Endothelial cell (in vitro differentiated cells): ENCODE data around the gene UHMK1. TPM values are rescaled to one million over a fixed set of nuclear protein-coding genes. Genes with fewer than 3 reads are reported as not detected.
"Not testable (repeated sequence)": the region's sequence is repeated elsewhere in the genome, so short reads cannot be mapped to it uniquely, and the experiment has no call there.

ENCODE experiments used
- DNase-seq: peaks from one replicate; pipeline ENCODE4 v3.0.0; 2021; ENCODE audit warnings: low spot score
- H3K27ac Mint-ChIP-seq: one replicate; pipeline ENCODE4 v1.8.0; 2021; ENCODE audit warnings: mixed read lengths, inconsistent platforms; ENCODE audit not compliant: unreplicated experiment
- H3K27me3 Mint-ChIP-seq: one replicate; pipeline ENCODE4 v1.8.0; 2021; ENCODE audit warnings: mild to moderate bottlenecking, moderate library complexity, mixed read lengths, inconsistent platforms; ENCODE audit not compliant: unreplicated experiment
- H3K36me3 Mint-ChIP-seq: one replicate; pipeline ENCODE4 v1.8.0; 2021; ENCODE audit warnings: mild to moderate bottlenecking, low read depth, mixed read lengths, inconsistent platforms; ENCODE audit not compliant: unreplicated experiment
- H3K4me1 Mint-ChIP-seq: one replicate; pipeline ENCODE4 v1.8.0; 2021; ENCODE audit warnings: mild to moderate bottlenecking, mixed read lengths, inconsistent platforms; ENCODE audit not compliant: unreplicated experiment
- H3K4me3 Mint-ChIP-seq: one replicate; pipeline ENCODE4 v1.8.0; 2021; ENCODE audit warnings: mild to moderate bottlenecking, mixed read lengths, inconsistent platforms; ENCODE audit not compliant: unreplicated experiment
- H3K9me3 Mint-ChIP-seq: one replicate; pipeline ENCODE4 v1.8.0; 2021; ENCODE audit warnings: mixed read lengths, inconsistent platforms; ENCODE audit not compliant: unreplicated experiment
- total RNA-seq: library from RNA; stranded (reverse); fragmentation: NEBNext Ultra II Directional; extraction: Animal tissue kit (Norgen Biotek cat#: 25700); gene quantifications from one replicate; pipeline ENCODE4 v1.2.1, GENCODE V29; 2021; ENCODE audit not compliant: unreplicated experiment
- TF ChIP-seq, protein P1 (sequence below): fragments of 200-600 bp; sonication (generic); IDR thresholded peaks from one replicate; pipeline ENCODE4 v1.5.0; 2021; ENCODE audit warnings: antibody characterized with exemption; ENCODE audit not compliant: unreplicated experiment

The UHMK1 gene
- total RNA-seq, 1 donor from 2014 or later = 17.8 TPM

- H3K27me3 Mint-ChIP-seq = no peaks in the 10 kb centered on the region
- DNase-seq = no peak
- peaks cover 9% of the 10 kb centered on the region for H3K36me3 Mint-ChIP-seq
- H3K4me1 Mint-ChIP-seq = peaks cover 10% of the 10 kb centered on the region
- H3K27ac Mint-ChIP-seq = no peak overlapping the region
- peak overlapping the region; percentile 7 for H3K4me3 Mint-ChIP-seq
- H3K9me3 Mint-ChIP-seq = no peaks in the 10 kb centered on the region
- TF ChIP-seq, protein P1, sequence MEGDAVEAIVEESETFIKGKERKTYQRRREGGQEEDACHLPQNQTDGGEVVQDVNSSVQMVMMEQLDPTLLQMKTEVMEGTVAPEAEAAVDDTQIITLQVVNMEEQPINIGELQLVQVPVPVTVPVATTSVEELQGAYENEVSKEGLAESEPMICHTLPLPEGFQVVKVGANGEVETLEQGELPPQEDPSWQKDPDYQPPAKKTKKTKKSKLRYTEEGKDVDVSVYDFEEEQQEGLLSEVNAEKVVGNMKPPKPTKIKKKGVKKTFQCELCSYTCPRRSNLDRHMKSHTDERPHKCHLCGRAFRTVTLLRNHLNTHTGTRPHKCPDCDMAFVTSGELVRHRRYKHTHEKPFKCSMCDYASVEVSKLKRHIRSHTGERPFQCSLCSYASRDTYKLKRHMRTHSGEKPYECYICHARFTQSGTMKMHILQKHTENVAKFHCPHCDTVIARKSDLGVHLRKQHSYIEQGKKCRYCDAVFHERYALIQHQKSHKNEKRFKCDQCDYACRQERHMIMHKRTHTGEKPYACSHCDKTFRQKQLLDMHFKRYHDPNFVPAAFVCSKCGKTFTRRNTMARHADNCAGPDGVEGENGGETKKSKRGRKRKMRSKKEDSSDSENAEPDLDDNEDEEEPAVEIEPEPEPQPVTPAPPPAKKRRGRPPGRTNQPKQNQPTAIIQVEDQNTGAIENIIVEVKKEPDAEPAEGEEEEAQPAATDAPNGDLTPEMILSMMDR = no peak
Measured at GRCh38 chr1:162475539-162476185, 22.0 kb upstream of the UHMK1 start.

DNA sequence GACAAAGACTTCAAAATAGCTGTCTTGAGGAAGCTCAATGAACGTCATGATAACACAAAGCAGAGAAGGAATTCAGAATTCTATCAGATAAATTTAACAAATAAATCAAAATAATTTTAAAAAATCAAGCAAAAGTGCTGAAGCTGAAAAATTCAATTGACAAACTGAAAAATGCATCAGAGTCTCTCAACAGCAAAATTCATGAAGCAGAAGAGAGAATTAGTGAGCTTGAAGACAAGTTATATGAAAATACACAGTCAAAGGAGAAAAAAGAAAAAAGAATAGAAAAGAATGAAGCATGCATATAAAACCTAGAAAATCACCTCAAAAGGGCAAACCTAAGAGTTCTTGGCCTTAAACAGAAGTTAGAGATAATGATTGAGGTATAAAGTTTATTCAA is 21.0 kb upstream of the UHMK1 start:
- no peaks in the 10 kb centered on the region for H3K27me3 Mint-ChIP-seq
- peaks cover 9% of the 10 kb centered on the region for H3K36me3 Mint-ChIP-seq
- no peak overlapping the region for H3K27ac Mint-ChIP-seq
- no peak for DNase-seq
- no peak overlapping the region for H3K4me3 Mint-ChIP-seq
- peaks cover 6% of the 10 kb centered on the region for H3K4me1 Mint-ChIP-seq
- H3K9me3 Mint-ChIP-seq = no peaks in the 10 kb centered on the region
- TF ChIP-seq, protein P1 = no peak

DNA sequence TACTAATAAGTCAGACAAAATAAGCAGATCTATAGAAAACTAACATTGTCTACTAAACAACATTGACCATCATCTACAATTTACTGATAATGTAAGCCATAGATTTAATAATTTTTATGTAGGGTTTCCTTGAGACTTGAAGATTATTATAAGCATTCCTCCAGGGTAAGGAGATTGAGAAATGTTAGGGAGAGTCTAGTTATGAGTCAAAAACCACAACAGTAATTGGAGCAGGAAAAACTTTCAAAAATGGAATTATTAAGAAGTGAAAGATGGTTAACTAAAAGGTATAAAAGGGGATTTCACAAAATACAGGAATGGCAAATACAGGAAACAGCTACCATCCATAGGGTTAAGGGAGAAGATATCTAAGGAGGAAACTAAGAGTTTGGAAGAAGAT is 12.4 kb upstream of the UHMK1 start:
- Mint-ChIP-seq H3K27ac (no peak overlapping the region), H3K4me1 (peaks cover 18% of the 10 kb centered on the region), H3K36me3 (no peaks in the 10 kb centered on the region), H3K27me3 (peaks cover 2% of the 10 kb centered on the region), H3K4me3 (no peak overlapping the region), H3K9me3 (no peaks in the 10 kb centered on the region)
- DNase-seq = no peak
- TF ChIP-seq, protein P1 = no peak

- H3K4me1 Mint-ChIP-seq = peaks cover 22% of the 10 kb centered on the region
- no peak overlapping the region for H3K4me3 Mint-ChIP-seq
- no peak overlapping the region for H3K27ac Mint-ChIP-seq
- H3K9me3 Mint-ChIP-seq = no peaks in the 10 kb centered on the region
- peaks cover 3% of the 10 kb centered on the region for H3K27me3 Mint-ChIP-seq
- no peaks in the 10 kb centered on the region for H3K36me3 Mint-ChIP-seq
- no peak for DNase-seq
- TF ChIP-seq, protein P1 = no peak
Measured at GRCh38 chr1:162487241-162487640, 10.4 kb upstream of the UHMK1 start.

GRCh38 chr1:162488219-162488618 is 9.4 kb upstream of the UHMK1 start:
- Mint-ChIP-seq H3K27me3 (peaks cover 3% of the 10 kb centered on the region), H3K4me1 (peaks cover 22% of the 10 kb centered on the region), H3K36me3 (no peaks in the 10 kb centered on the region), H3K9me3 (no peaks in the 10 kb centered on the region), H3K4me3 (no peak overlapping the region), H3K27ac (no peak overlapping the region)
- no peak for DNase-seq
- TF ChIP-seq, protein P1 = no peak

GRCh38 chr1:162495531-162496233 is 1.9 kb upstream of the UHMK1 start:
- DNase-seq, H3K27ac Mint-ChIP-seq, H3K4me3 Mint-ChIP-seq, H3K9me3 Mint-ChIP-seq: not testable (repeated sequence)
- Mint-ChIP-seq H3K36me3 (peaks cover 13% of the 10 kb centered on the region), H3K27me3 (peaks cover 10% of the 10 kb centered on the region), H3K4me1 (peaks cover 25% of the 10 kb centered on the region)
